Chondrocyte (in vitro differentiated cells): ENCODE results near the gene TCF4. TPM values are rescaled to one million over a fixed set of nuclear protein-coding genes. Genes with fewer than 3 reads are reported as not detected.

ENCODE experiments used
- DNase-seq: peaks from one replicate; pipeline ENCODE4 v3.0.0; 2021; ENCODE audit warnings: mixed read lengths, low spot score
- H3K27ac Mint-ChIP-seq: one replicate; pipeline ENCODE4 v1.8.0; 2021; ENCODE audit warnings: mild to moderate bottlenecking, moderate library complexity, mixed read lengths; ENCODE audit not compliant: unreplicated experiment
- H3K27me3 Mint-ChIP-seq: 2 replicates; pipeline ENCODE4 v1.8.0; 2021; ENCODE audit warnings: low read depth, mixed read lengths
- H3K36me3 Mint-ChIP-seq: 2 replicates; pipeline ENCODE4 v1.8.0; 2021; ENCODE audit warnings: low read depth, mixed read lengths
- H3K4me1 Mint-ChIP-seq: 2 replicates; pipeline ENCODE4 v1.8.0; 2021; ENCODE audit warnings: low read depth, mild to moderate bottlenecking, mixed read lengths
- H3K4me3 Mint-ChIP-seq: one replicate; pipeline ENCODE4 v1.8.0; 2021; ENCODE audit warnings: mild to moderate bottlenecking, moderate library complexity, mixed read lengths; ENCODE audit not compliant: unreplicated experiment
- H3K9me3 Mint-ChIP-seq: 2 replicates; pipeline ENCODE4 v1.8.0; 2021; ENCODE audit warnings: low read depth, mixed read lengths
- total RNA-seq: library from RNA; stranded (reverse); gene quantifications from 3 replicates; pipeline ENCODE4 v1.2.1, GENCODE V29; 2021
- TF ChIP-seq, protein P1 (sequence below): fragments of 200-600 bp; sonication (generic); IDR thresholded peaks from 2 replicates; pipeline ENCODE4 v1.5.0; 2021; ENCODE audit warnings: antibody characterized with exemption, mild to moderate bottlenecking, moderate library complexity

Gene TCF4
- total RNA-seq, 1 donor from 2014 or later = 36.8 TPM

DNA sequence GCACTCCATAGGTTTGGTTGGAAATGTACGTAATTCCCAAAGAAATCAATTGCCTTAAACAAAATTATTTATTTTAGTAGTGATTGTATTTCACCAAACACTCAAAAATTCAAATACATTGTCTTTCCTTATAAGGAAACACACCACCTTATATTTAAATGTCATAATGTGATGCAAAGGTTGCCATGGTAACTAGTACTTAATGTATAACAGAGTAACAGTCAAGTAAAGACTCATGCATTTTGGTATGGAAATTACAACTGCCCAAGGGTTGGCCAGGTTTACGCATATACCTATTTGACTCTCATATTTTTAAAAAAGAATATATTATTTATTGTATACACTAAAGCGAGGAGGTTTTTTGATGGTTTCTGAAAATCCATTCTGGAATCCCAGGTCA is 231.2 kb downstream of the TCF4 start:
- H3K4me1 Mint-ChIP-seq = peaks cover 9% of the 10 kb centered on the region
- no peak overlapping the region for H3K4me3 Mint-ChIP-seq
- no peaks in the 10 kb centered on the region for H3K27me3 Mint-ChIP-seq
- H3K9me3 Mint-ChIP-seq = peaks cover 5% of the 10 kb centered on the region
- TF ChIP-seq, protein P1, sequence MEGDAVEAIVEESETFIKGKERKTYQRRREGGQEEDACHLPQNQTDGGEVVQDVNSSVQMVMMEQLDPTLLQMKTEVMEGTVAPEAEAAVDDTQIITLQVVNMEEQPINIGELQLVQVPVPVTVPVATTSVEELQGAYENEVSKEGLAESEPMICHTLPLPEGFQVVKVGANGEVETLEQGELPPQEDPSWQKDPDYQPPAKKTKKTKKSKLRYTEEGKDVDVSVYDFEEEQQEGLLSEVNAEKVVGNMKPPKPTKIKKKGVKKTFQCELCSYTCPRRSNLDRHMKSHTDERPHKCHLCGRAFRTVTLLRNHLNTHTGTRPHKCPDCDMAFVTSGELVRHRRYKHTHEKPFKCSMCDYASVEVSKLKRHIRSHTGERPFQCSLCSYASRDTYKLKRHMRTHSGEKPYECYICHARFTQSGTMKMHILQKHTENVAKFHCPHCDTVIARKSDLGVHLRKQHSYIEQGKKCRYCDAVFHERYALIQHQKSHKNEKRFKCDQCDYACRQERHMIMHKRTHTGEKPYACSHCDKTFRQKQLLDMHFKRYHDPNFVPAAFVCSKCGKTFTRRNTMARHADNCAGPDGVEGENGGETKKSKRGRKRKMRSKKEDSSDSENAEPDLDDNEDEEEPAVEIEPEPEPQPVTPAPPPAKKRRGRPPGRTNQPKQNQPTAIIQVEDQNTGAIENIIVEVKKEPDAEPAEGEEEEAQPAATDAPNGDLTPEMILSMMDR = no peak
- peaks cover 3% of the 10 kb centered on the region for H3K36me3 Mint-ChIP-seq
- no peak overlapping the region for H3K27ac Mint-ChIP-seq
- no peak for DNase-seq

DNA sequence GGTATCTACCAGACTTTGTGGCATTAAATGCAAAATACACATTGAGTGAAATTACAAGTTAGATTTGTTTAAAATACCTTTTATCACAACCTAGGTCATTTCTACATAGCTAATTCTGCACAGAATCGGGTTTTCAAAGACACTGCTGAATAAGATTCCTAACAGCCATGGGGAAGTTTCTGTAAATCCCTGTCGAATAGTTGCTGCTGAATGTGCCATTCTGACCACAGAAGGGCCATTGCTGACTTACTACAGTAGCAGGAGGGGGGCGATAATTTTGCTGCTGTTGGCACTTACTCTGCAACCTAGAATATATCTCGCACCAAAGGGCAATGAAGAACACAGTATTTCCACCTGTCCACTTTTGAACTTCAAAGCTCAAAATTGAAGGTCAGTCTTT is 232.8 kb downstream of the TCF4 start:
- no peaks in the 10 kb centered on the region for H3K9me3 Mint-ChIP-seq
- no peaks in the 10 kb centered on the region for H3K36me3 Mint-ChIP-seq
- H3K27ac Mint-ChIP-seq = no peak overlapping the region
- peaks cover 22% of the 10 kb centered on the region for H3K4me1 Mint-ChIP-seq
- DNase-seq = no peak
- H3K4me3 Mint-ChIP-seq = no peak overlapping the region
- TF ChIP-seq, protein P1 = no peak
- no peaks in the 10 kb centered on the region for H3K27me3 Mint-ChIP-seq

DNA sequence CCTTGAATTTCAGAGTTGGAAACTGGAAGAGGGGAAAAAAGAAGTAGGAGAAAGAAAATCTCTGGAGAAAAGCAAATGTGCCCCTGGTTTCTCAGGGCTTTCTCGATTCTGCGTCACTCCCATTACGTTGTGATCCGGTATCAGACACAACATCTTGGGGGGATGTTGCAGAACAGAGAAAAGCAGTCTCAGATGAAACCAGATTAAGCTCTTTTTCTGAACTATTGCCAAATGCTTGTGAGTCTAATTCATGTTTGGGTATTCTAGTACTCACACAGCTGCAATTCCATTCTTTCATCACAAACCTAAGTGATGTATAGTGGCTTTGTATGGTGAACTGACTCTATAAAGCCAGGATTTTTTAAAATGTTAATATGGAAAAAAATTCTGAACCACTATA is 233.2 kb downstream of the TCF4 start:
- Mint-ChIP-seq H3K4me1 (peaks cover 24% of the 10 kb centered on the region), H3K4me3 (no peak overlapping the region), H3K27me3 (no peaks in the 10 kb centered on the region), H3K27ac (no peak overlapping the region), H3K36me3 (no peaks in the 10 kb centered on the region), H3K9me3 (no peaks in the 10 kb centered on the region)
- TF ChIP-seq, protein P1 = no peak
- DNase-seq = no peak

DNA sequence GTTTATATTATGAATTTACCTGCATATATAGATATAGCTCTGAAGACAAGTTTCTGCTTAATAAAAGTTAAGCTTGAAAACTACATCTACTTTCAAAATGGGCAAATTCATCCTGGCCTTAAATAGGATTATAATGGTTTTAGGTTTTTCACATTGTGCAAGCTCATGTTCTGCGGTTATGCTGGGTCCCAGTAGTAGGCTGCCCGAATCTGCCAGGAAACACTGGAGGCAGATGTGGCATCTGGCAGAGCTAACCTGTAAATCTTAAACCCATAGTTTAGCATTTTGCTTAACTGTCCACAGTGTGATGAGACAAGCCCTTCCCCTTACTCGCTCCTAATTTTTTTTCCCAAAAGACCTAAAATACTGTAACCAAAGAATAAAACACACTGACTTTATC is 234.2 kb downstream of the TCF4 start:
- no peaks in the 10 kb centered on the region for H3K9me3 Mint-ChIP-seq
- H3K27ac Mint-ChIP-seq = no peak overlapping the region

DNA sequence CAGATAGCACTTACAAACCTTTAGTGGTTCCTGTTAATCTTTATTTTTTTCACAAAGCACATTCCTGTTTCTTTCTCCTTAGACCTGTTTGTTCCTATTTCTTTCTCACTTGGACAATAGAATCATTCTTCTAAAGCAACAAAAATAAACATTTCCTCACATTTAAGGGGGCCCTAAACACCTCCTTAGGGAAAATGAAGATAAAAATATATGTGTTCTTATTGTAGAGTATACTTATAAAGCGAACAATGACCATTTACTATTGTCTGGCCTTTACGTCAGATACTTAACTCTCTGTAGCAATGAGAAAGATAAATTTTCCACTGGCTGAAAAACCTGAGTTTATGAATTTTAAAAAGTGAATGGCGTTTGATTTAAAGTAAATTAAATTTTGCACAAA is 234.6 kb downstream of the TCF4 start:
- Mint-ChIP-seq H3K4me1 (peaks cover 24% of the 10 kb centered on the region), H3K27ac (no peak overlapping the region), H3K27me3 (no peaks in the 10 kb centered on the region), H3K4me3 (no peak overlapping the region), H3K36me3 (no peaks in the 10 kb centered on the region), H3K9me3 (no peaks in the 10 kb centered on the region)
- DNase-seq = no peak
- TF ChIP-seq, protein P1 = no peak

More for the DNA sequence above, 234.2 kb downstream of the TCF4 start:
- H3K27me3 Mint-ChIP-seq = no peaks in the 10 kb centered on the region
- no peak overlapping the region for H3K4me3 Mint-ChIP-seq
- TF ChIP-seq, protein P1 = no peak
- no peak for DNase-seq
- peaks cover 24% of the 10 kb centered on the region for H3K4me1 Mint-ChIP-seq
- H3K36me3 Mint-ChIP-seq = no peaks in the 10 kb centered on the region
